ENCODE results near the gene PPP6R2. TPM values are rescaled to one million over a fixed set of nuclear protein-coding genes. Genes with fewer than 3 reads are reported as not detected.
"Not testable (repeated sequence)": the region's sequence is repeated elsewhere in the genome, so short reads cannot be mapped to it uniquely, and the experiment has no call there.

The PPP6R2 gene
- polyA plus RNA-seq, 6 donors from 2014 or later, result 11.9 to 28.1 (median 16.2) TPM

GRCh38 chr22:50317178-50317577 lies 25.9 kb upstream of the PPP6R2 start:
- Mint-ChIP-seq H3K4me3 (peak overlapping the region in 1 of 8 donors; percentile 41), H3K27ac (no peak overlapping the region), H3K9me3 (no peaks in the 10 kb centered on the region), H3K36me3 (no peaks in the 10 kb centered on the region), H3K27me3 (no peaks in the 10 kb centered on the region), H3K4me1 (peaks cover 20 to 28% (median 21%) of the 10 kb centered on the region in 3 donors)
- DNase-seq (no peak), ATAC-seq (ENCODE audit: low read depth in 2 of 2) (no peak)

- ATAC-seq (ENCODE audit: low read depth in 2 of 2) (no peak), DNase-seq (no peak)
- H3K27ac Mint-ChIP-seq, result no peak overlapping the region
- no peak overlapping the region for H3K4me3 Mint-ChIP-seq
- H3K36me3 Mint-ChIP-seq, result no peaks in the 10 kb centered on the region
- peaks cover 20 to 28% (median 21%) of the 10 kb centered on the region in 3 donors for H3K4me1 Mint-ChIP-seq
- no peaks in the 10 kb centered on the region for H3K9me3 Mint-ChIP-seq
- no peaks in the 10 kb centered on the region for H3K27me3 Mint-ChIP-seq
Measured at GRCh38 chr22:50317674-50318073, 25.5 kb upstream of the PPP6R2 start.

GRCh38 chr22:50318356-50318697 lies 24.8 kb upstream of the PPP6R2 start:
- no peak for ATAC-seq (ENCODE audit: low read depth in 2 of 2)
- H3K27ac Mint-ChIP-seq, result no peak overlapping the region
- peaks cover 20 to 28% (median 21%) of the 10 kb centered on the region in 3 donors for H3K4me1 Mint-ChIP-seq
- no peaks in the 10 kb centered on the region for H3K36me3 Mint-ChIP-seq
- no peak for DNase-seq
- no peaks in the 10 kb centered on the region for H3K9me3 Mint-ChIP-seq
- H3K4me3 Mint-ChIP-seq, result peak overlapping the region in 1 of 8 donors; percentile 22
- no peaks in the 10 kb centered on the region for H3K27me3 Mint-ChIP-seq

- ATAC-seq (ENCODE audit: low read depth in 2 of 2) (no peak), DNase-seq (no peak)
- H3K27ac Mint-ChIP-seq, result peak overlapping the region in 1 of 6 donors; percentile 81
- no peaks in the 10 kb centered on the region for H3K9me3 Mint-ChIP-seq
- no peak overlapping the region for H3K4me3 Mint-ChIP-seq
- H3K4me1 Mint-ChIP-seq, result peaks cover 18 to 24% (median 21%) of the 10 kb centered on the region in 3 donors
- H3K36me3 Mint-ChIP-seq, result no peaks in the 10 kb centered on the region
- no peaks in the 10 kb centered on the region for H3K27me3 Mint-ChIP-seq
Measured at GRCh38 chr22:50318698-50319411, 24.3 kb upstream of the PPP6R2 start.

GRCh38 chr22:50319503-50319951 lies 23.6 kb upstream of the PPP6R2 start:
- DNase-seq (no peak), ATAC-seq (ENCODE audit: low read depth in 2 of 2) (no peak)
- no peaks in the 10 kb centered on the region for H3K27me3 Mint-ChIP-seq
- no peak overlapping the region for H3K4me3 Mint-ChIP-seq
- H3K27ac Mint-ChIP-seq, result no peak overlapping the region
- peaks cover 11 to 18% (median 17%) of the 10 kb centered on the region in 3 donors for H3K4me1 Mint-ChIP-seq
- H3K36me3 Mint-ChIP-seq, result no peaks in the 10 kb centered on the region
- H3K9me3 Mint-ChIP-seq, result no peaks in the 10 kb centered on the region

GRCh38 chr22:50320116-50320515 lies 23.0 kb upstream of the PPP6R2 start:
- Mint-ChIP-seq H3K9me3 (no peaks in the 10 kb centered on the region), H3K27me3 (no peaks in the 10 kb centered on the region), H3K36me3 (no peaks in the 10 kb centered on the region), H3K4me3 (no peak overlapping the region), H3K4me1 (peaks cover 6 to 15% (median 12%) of the 10 kb centered on the region in 3 donors), H3K27ac (no peak overlapping the region)
- DNase-seq (no peak), ATAC-seq (ENCODE audit: low read depth in 2 of 2) (no peak)

- Mint-ChIP-seq H3K36me3 (no peaks in the 10 kb centered on the region), H3K4me1 (peaks cover 2 to 12% (median 8%) of the 10 kb centered on the region in 3 donors), H3K27ac (no peak overlapping the region), H3K9me3 (no peaks in the 10 kb centered on the region), H3K27me3 (peaks cover 0 to 3% (median 0%) of the 10 kb centered on the region in 3 donors), H3K4me3 (no peak overlapping the region)
- ATAC-seq (ENCODE audit: low read depth in 2 of 2), result no peak
- no peak for DNase-seq
Measured at GRCh38 chr22:50320671-50321325, 22.3 kb upstream of the PPP6R2 start.

GRCh38 chr22:50322382-50323104 lies 20.6 kb upstream of the PPP6R2 start:
- not testable (repeated sequence) for ATAC-seq (ENCODE audit: low read depth in 2 of 2); H3K9me3 Mint-ChIP-seq; H3K27me3 Mint-ChIP-seq; H3K36me3 Mint-ChIP-seq; H3K4me3 Mint-ChIP-seq; H3K27ac Mint-ChIP-seq; DNase-seq
- H3K4me1 Mint-ChIP-seq, result peaks cover 10 to 20% (median 16%) of the 10 kb centered on the region in 3 donors

GRCh38 chr22:50323900-50324299 lies 19.2 kb upstream of the PPP6R2 start:
- Mint-ChIP-seq H3K4me3 (no peak overlapping the region), H3K27ac (no peak overlapping the region), H3K9me3 (no peaks in the 10 kb centered on the region), H3K27me3 (peaks cover 0 to 5% (median 0%) of the 10 kb centered on the region in 3 donors), H3K36me3 (no peaks in the 10 kb centered on the region), H3K4me1 (peaks cover 13 to 19% (median 15%) of the 10 kb centered on the region in 3 donors)
- DNase-seq (no peak), ATAC-seq (ENCODE audit: low read depth in 2 of 2) (no peak)

- no peaks in the 10 kb centered on the region for H3K36me3 Mint-ChIP-seq
- H3K9me3 Mint-ChIP-seq, result no peaks in the 10 kb centered on the region
- peaks cover 11 to 14% (median 13%) of the 10 kb centered on the region in 3 donors for H3K4me1 Mint-ChIP-seq
- DNase-seq, result no peak
- no peak for ATAC-seq (ENCODE audit: low read depth in 2 of 2)
- H3K27ac Mint-ChIP-seq, result peak overlapping the region in 5 of 6 donors; percentile 57 to 92 (median 73)
- peak overlapping the region; percentile 73 to 92 (median 85) for H3K4me3 Mint-ChIP-seq
- H3K27me3 Mint-ChIP-seq, result peaks cover 0 to 5% (median 0%) of the 10 kb centered on the region in 3 donors
Measured at GRCh38 chr22:50325444-50326224, 17.5 kb upstream of the PPP6R2 start.

- peak overlapping the region in 5 of 6 donors; percentile 47 to 92 (median 73) for H3K27ac Mint-ChIP-seq
- H3K4me1 Mint-ChIP-seq, result peaks cover 11 to 13% (median 13%) of the 10 kb centered on the region in 3 donors
- no peak for ATAC-seq (ENCODE audit: low read depth in 2 of 2)
Measured at GRCh38 chr22:50326225-50326955, 16.7 kb upstream of the PPP6R2 start.

GRCh38 chr22:50326956-50327710 lies 16.0 kb upstream of the PPP6R2 start, which contains the start of gene DENND6B:
DENND6B (minus strand) TSS chr22:50327012; CDS start chr22:50326988, 24 bp downstream.
- peak; percentile 92 to 93 for ATAC-seq (ENCODE audit: low read depth in 2 of 2)
- peaks cover 11 to 13% (median 13%) of the 10 kb centered on the region in 3 donors for H3K4me1 Mint-ChIP-seq
- H3K27me3 Mint-ChIP-seq, result peaks cover 0 to 5% (median 0%) of the 10 kb centered on the region in 3 donors
- H3K27ac Mint-ChIP-seq, result peak within 1 kb of the TSS; percentile 44 to 92 (median 82)
- DNase-seq, result peak; percentile 73
- H3K36me3 Mint-ChIP-seq, result no peaks in the 10 kb centered on the region
- H3K4me3 Mint-ChIP-seq, result peak within 1 kb of the TSS; percentile 80 to 95 (median 89)
- H3K9me3 Mint-ChIP-seq, result no peaks in the 10 kb centered on the region

More at GRCh38 chr22:50326225-50326955, 16.7 kb upstream of the PPP6R2 start:
- DNase-seq, result no peak
- peaks cover 0 to 5% (median 0%) of the 10 kb centered on the region in 3 donors for H3K27me3 Mint-ChIP-seq
- H3K4me3 Mint-ChIP-seq, result peak overlapping the region; percentile 73 to 92 (median 85)
- no peaks in the 10 kb centered on the region for H3K9me3 Mint-ChIP-seq
- H3K36me3 Mint-ChIP-seq, result no peaks in the 10 kb centered on the region
